HG03159 (cell line): ENCODE data around the gene EVI2A.

Experiments used
- ATAC-seq: cut with Tn5 transposase; IDR thresholded peaks from one replicate; pipeline ENCODE4 v1.9.1; 2021; ENCODE audit warnings: mild to moderate bottlenecking, moderate library complexity; ENCODE audit not compliant: unreplicated experiment

EVI2A gene

GRCh38 chr17:31279401-31279800 is 42.0 kb downstream of the EVI2A start:
- ATAC-seq: no peak

GRCh38 chr17:31275116-31275515 is 46.3 kb downstream of the EVI2A start:
- no peak for ATAC-seq

- ATAC-seq: no peak
These were observed 47.2 kb downstream of the EVI2A start for GRCh38 chr17:31274252-31274651.

GRCh38 chr17:31273516-31273915 is 47.9 kb downstream of the EVI2A start:
- no peak for ATAC-seq

GRCh38 chr17:31272803-31273202 is 48.6 kb downstream of the EVI2A start:
- no peak for ATAC-seq

GRCh38 chr17:31272236-31272635 is 49.2 kb downstream of the EVI2A start:
- ATAC-seq: no peak

- no peak for ATAC-seq
These were observed 51.8 kb downstream of the EVI2A start for GRCh38 chr17:31269578-31269983.

GRCh38 chr17:31269036-31269577 is 52.3 kb downstream of the EVI2A start:
- no peak for ATAC-seq
